Liver (tissue), 9 donors: ENCODE measurements around the gene ARID5A. TPM values are rescaled to one million over a fixed set of nuclear protein-coding genes. Genes with fewer than 3 reads are reported as not detected.

ENCODE experiments used
- DNase-seq: peaks from one replicate; pipeline ENCODE4 v3.0.0-alpha.2; 2017; ENCODE audit warnings: low spot score
- H3K27ac ChIP-seq, 2 donors: one replicate each; pipeline ENCODE4 v1.7.0; 2013; ENCODE audit warnings: inconsistent platforms in 2 of 2, low read length in 2 of 2, control low read depth in 1 of 2, low read depth in 1 of 2, mild to moderate bottlenecking in 1 of 2
- H3K27me3 ChIP-seq, 4 donors: one replicate each; pipeline versions ENCODE4 v1.6.1 to v1.7.0; 2013; ENCODE audit warnings: low read length in 3 of 4, inconsistent platforms in 1 of 4, mild to moderate bottlenecking in 1 of 4, moderate library complexity in 1 of 4; ENCODE audit not compliant: control insufficient read depth in 4 of 4, insufficient read depth in 4 of 4
- H3K36me3 ChIP-seq, 4 donors: one replicate each; pipeline versions ENCODE4 v1.6.1 to v1.7.0; 2013; ENCODE audit warnings: low read length in 3 of 4, mild to moderate bottlenecking in 3 of 4, low read depth in 1 of 4, moderate library complexity in 1 of 4; ENCODE audit not compliant: control insufficient read depth in 4 of 4, insufficient read depth in 3 of 4
- H3K4me1 ChIP-seq, 4 donors: one replicate each; pipeline versions ENCODE4 v1.6.1 to v1.7.0; 2013; ENCODE audit warnings: low read length in 3 of 4, mild to moderate bottlenecking in 3 of 4, moderate library complexity in 1 of 4; ENCODE audit not compliant: control insufficient read depth in 4 of 4, insufficient read depth in 4 of 4
- H3K4me3 ChIP-seq, 3 donors: one replicate each; pipeline versions ENCODE4 v1.6.1 to v1.7.0; 2013; ENCODE audit warnings: low read length in 3 of 3, control low read depth in 1 of 3, low read depth in 1 of 3, mild to moderate bottlenecking in 1 of 3
- H3K9ac ChIP-seq, 2 donors: one replicate each; pipeline ENCODE4 v1.7.0; 2013; ENCODE audit warnings: low read length in 2 of 2, mild to moderate bottlenecking in 2 of 2, moderate library complexity in 2 of 2, control low read depth in 1 of 2, low read depth in 1 of 2
- H3K9me3 ChIP-seq, 4 donors: one replicate each; pipeline versions ENCODE4 v1.6.1 to v1.7.0; 2013; ENCODE audit warnings: low read length in 3 of 4; ENCODE audit not compliant: control insufficient read depth in 4 of 4
- EGR1 ChIP-seq, 2 donors: IDR thresholded peaks; 2 replicates each; pipeline ENCODE4 v1.6.1; 2016 to 2018; ENCODE audit warnings: antibody characterized with exemption in 2 of 2, low read depth in 2 of 2
- FOXA1 ChIP-seq: IDR thresholded peaks from 2 replicates; pipeline ENCODE4 v1.6.1; 2016; ENCODE audit warnings: antibody characterized with exemption
- FOXA2 ChIP-seq: IDR thresholded peaks from 2 replicates; pipeline ENCODE4 v1.6.1; 2016; ENCODE audit warnings: antibody characterized with exemption
- GABPA ChIP-seq, 2 donors: IDR thresholded peaks in 1 of 2; conservative IDR thresholded peaks in 1 of 2; 2 replicates each; pipeline ENCODE4 v1.6.1; 2016; ENCODE audit warnings: antibody characterized with exemption in 2 of 2, mild to moderate bottlenecking in 1 of 2, moderate library complexity in 1 of 2
- HNF4A ChIP-seq, 2 donors: conservative IDR thresholded peaks; 2 replicates each; pipeline ENCODE4 v1.6.1; 2016; ENCODE audit warnings: antibody characterized with exemption in 2 of 2, mild to moderate bottlenecking in 2 of 2
- HNF4G ChIP-seq: IDR thresholded peaks from 2 replicates; pipeline ENCODE4 v1.6.1; 2016; ENCODE audit warnings: antibody characterized with exemption
- JUND ChIP-seq, 2 donors: IDR thresholded peaks; 2 replicates each; pipeline ENCODE4 v1.6.1; 2016; ENCODE audit warnings: antibody characterized with exemption in 2 of 2
- NR2F2 ChIP-seq: IDR thresholded peaks from 2 replicates; pipeline ENCODE4 v1.6.1; 2016; ENCODE audit warnings: antibody characterized with exemption
- RAD21 ChIP-seq, 2 donors: IDR thresholded peaks; 2 replicates each; pipeline ENCODE4 v1.6.1; 2016; ENCODE audit warnings: antibody characterized with exemption in 2 of 2, mild to moderate bottlenecking in 2 of 2
- RXRA ChIP-seq, 2 donors: IDR thresholded peaks; 2 replicates each; pipeline ENCODE4 v1.6.1; 2017 to 2018; ENCODE audit warnings: antibody characterized with exemption in 2 of 2, mild to moderate bottlenecking in 1 of 2
- SP1 ChIP-seq: IDR thresholded peaks from 2 replicates; pipeline ENCODE4 v1.6.1; 2018; ENCODE audit warnings: antibody characterized with exemption, mild to moderate bottlenecking
- TAF1 ChIP-seq: conservative IDR thresholded peaks from 2 replicates; pipeline ENCODE4 v1.6.1; 2016; ENCODE audit warnings: antibody characterized with exemption, mild to moderate bottlenecking
- YY1 ChIP-seq: IDR thresholded peaks from 2 replicates; pipeline ENCODE4 v1.6.1; 2016; ENCODE audit warnings: antibody characterized with exemption, mild to moderate bottlenecking
- WGBS: extraction: QIAGEN DNeasy Blood & Tissue Kit; methylation state at CpG from one replicate; pipeline ENCODE4 v1.1.7; 2013; 5-methylcytosine and 5-hydroxymethylcytosine counted together
- polyA plus RNA-seq, 2 donors: library from polyadenylated mRNA; stranded (reverse) in 1 of 2; unstranded in 1 of 2; fragments of 200-250 nt in 1 of 2; fragments of >200 nt in 1 of 2; fragmentation: Nextera tagmentation in 1 of 2; extraction: Ambion mirVana in 1 of 2; gene quantifications; one replicate each; pipeline versions ENCODE4 v1.2.1 to v1.2.3, GENCODE V29; 2013 to 2015
- total RNA-seq, 2 donors: library from RNA; depleted of rRNA; stranded (reverse); fragments of >200 nt; gene quantifications; one replicate each; pipeline ENCODE4 v1.2.3, GENCODE V29; 2014
- TF ChIP-seq, protein P1 (sequence below): IDR thresholded peaks from 2 replicates; pipeline ENCODE4 v1.6.1; 2016; ENCODE audit warnings: antibody characterized with exemption
- TF ChIP-seq, protein P2 (sequence below): fragments of 150-350 bp; IDR thresholded peaks from 2 replicates; pipeline ENCODE4 v1.5.1; 2017; ENCODE audit warnings: improper control_type of control experiment, low read depth, low read length; ENCODE audit not compliant: missing input control
- TF ChIP-seq, protein P3 (sequence below): IDR thresholded peaks from 2 replicates; pipeline ENCODE4 v1.6.1; 2016; ENCODE audit warnings: antibody characterized with exemption, mild to moderate bottlenecking
- TF ChIP-seq, protein P4 (sequence below): IDR thresholded peaks from 2 replicates; pipeline ENCODE4 v1.6.1; 2016; ENCODE audit warnings: antibody characterized with exemption
- TF ChIP-seq, protein P5 (sequence below): IDR thresholded peaks from 2 replicates; pipeline ENCODE4 v1.6.1; 2016; ENCODE audit warnings: antibody characterized with exemption
- donor health status: healthy.
- donor health status: healthy.
- donor health status: healthy.
- donor health status: healthy.
- donor health status: healthy.

The ARID5A gene
- total and polyA plus RNA-seq, 4 donors: 7.4 to 17.8 (median 11.0) TPM

DNA sequence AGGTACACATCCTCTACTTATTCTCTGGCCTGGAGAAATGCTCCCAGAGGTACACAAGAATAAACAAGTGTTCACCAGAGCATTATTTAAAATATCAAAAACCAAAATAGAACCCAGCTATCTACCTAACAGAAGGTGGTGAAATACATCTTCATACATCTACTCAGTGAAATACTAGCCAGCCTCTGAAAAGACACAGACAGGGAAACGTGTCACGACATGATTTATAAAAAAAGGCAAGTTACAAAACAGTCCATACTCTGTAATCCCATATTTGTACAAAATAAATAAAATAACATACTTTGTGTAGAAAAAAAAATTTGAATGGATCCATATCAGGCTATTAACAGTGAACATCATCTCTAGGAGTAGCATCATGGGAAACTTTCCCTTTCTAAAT is 63.4 kb downstream of the ARID5A start:
- 90% methylated on average over 2 of the region's 2 CpGs for WGBS
- Histone ChIP-seq H3K27me3 (no peaks in the 10 kb centered on the region), H3K36me3 (peaks cover 16 to 64% (median 46%) of the 10 kb centered on the region in 4 donors), H3K9me3 (no peaks in the 10 kb centered on the region), H3K4me1 (peaks cover 6 to 17% (median 14%) of the 10 kb centered on the region in 4 donors), H3K4me3 (no peak overlapping the region), H3K27ac (no peak overlapping the region), H3K9ac (no peak overlapping the region)
- DNase-seq: no peak
- TF ChIP-seq, protein P1, sequence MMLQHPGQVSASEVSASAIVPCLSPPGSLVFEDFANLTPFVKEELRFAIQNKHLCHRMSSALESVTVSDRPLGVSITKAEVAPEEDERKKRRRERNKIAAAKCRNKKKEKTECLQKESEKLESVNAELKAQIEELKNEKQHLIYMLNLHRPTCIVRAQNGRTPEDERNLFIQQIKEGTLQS: no peak
- TF ChIP-seq, protein P2, sequence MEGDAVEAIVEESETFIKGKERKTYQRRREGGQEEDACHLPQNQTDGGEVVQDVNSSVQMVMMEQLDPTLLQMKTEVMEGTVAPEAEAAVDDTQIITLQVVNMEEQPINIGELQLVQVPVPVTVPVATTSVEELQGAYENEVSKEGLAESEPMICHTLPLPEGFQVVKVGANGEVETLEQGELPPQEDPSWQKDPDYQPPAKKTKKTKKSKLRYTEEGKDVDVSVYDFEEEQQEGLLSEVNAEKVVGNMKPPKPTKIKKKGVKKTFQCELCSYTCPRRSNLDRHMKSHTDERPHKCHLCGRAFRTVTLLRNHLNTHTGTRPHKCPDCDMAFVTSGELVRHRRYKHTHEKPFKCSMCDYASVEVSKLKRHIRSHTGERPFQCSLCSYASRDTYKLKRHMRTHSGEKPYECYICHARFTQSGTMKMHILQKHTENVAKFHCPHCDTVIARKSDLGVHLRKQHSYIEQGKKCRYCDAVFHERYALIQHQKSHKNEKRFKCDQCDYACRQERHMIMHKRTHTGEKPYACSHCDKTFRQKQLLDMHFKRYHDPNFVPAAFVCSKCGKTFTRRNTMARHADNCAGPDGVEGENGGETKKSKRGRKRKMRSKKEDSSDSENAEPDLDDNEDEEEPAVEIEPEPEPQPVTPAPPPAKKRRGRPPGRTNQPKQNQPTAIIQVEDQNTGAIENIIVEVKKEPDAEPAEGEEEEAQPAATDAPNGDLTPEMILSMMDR: no peak
- TF ChIP-seq RXRA (IDR thresholded peaks at IDR 0.05): no peak

DNA sequence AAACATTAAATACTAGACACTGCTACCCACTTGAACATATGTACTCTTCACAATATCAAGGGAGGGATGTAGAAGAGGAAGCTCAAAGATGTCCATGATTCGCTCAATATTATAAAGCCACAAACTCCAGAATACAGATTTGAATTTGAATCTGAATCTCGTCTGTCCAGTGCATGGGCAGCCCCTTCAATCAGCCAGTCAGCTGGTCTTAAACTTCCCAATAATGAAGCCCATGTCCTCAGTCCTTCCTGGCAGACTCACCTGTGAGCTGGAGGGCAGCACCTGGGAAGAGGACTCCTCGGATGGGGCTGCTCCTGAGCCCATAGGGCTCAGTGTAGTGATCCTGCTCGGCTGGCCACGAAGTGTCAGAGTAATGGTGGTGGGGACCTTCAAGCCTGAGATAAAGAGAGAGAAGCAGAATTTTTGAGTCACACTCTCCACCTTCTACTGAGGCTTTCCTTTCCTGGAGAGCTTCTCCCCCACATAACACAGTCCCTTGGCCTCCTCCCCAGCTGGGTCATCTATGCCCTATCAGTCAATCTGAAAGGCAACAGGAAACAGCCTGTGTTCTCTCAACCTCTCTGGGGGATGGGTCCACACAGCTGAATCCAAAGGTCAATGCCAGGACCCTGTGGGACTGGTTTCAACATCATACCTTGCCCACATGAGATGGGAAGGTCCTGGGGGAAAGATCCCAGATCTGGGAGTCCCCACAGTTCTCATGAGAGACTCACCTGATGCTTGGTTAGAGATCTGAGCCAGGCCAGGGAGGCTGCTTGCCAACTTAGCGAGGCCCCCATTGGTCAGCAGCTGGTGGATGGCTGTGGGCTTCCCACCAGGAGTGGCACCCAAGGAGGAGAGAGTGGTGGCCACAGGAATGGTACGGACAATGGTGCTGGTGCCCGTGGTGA is 65.1 kb downstream of the ARID5A start:
- no peak overlapping the region for H3K4me3 ChIP-seq
- H3K27ac ChIP-seq: peak overlapping the region; percentile 84 to 86
- peak; percentile 62 for DNase-seq
- H3K9me3 ChIP-seq: no peaks in the 10 kb centered on the region
- H3K27me3 ChIP-seq: no peaks in the 10 kb centered on the region
- H3K9ac ChIP-seq: peak overlapping the region in 1 of 2 donors; percentile 33
- WGBS: 86% methylated on average over 8 of the region's 8 CpGs
- TF ChIP-seq SP1: peak; percentile 92
- TF ChIP-seq, protein P3, sequence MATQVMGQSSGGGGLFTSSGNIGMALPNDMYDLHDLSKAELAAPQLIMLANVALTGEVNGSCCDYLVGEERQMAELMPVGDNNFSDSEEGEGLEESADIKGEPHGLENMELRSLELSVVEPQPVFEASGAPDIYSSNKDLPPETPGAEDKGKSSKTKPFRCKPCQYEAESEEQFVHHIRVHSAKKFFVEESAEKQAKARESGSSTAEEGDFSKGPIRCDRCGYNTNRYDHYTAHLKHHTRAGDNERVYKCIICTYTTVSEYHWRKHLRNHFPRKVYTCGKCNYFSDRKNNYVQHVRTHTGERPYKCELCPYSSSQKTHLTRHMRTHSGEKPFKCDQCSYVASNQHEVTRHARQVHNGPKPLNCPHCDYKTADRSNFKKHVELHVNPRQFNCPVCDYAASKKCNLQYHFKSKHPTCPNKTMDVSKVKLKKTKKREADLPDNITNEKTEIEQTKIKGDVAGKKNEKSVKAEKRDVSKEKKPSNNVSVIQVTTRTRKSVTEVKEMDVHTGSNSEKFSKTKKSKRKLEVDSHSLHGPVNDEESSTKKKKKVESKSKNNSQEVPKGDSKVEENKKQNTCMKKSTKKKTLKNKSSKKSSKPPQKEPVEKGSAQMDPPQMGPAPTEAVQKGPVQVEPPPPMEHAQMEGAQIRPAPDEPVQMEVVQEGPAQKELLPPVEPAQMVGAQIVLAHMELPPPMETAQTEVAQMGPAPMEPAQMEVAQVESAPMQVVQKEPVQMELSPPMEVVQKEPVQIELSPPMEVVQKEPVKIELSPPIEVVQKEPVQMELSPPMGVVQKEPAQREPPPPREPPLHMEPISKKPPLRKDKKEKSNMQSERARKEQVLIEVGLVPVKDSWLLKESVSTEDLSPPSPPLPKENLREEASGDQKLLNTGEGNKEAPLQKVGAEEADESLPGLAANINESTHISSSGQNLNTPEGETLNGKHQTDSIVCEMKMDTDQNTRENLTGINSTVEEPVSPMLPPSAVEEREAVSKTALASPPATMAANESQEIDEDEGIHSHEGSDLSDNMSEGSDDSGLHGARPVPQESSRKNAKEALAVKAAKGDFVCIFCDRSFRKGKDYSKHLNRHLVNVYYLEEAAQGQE: peak; percentile 68
- peak; percentile 73 for TF ChIP-seq YY1
- peak in 1 of 2 donors; percentile 78 for TF ChIP-seq GABPA (IDR thresholded peaks at IDR 0.05 in 1 of 2, conservative IDR thresholded peaks at IDR 0.05 in 1 of 2)
- peak; percentile 73 for TF ChIP-seq FOXA1
- TF ChIP-seq, protein P4, sequence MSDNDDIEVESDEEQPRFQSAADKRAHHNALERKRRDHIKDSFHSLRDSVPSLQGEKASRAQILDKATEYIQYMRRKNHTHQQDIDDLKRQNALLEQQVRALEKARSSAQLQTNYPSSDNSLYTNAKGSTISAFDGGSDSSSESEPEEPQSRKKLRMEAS: peak; percentile 74
- peak; percentile 96 for TF ChIP-seq HNF4G
- TF ChIP-seq, protein P5, sequence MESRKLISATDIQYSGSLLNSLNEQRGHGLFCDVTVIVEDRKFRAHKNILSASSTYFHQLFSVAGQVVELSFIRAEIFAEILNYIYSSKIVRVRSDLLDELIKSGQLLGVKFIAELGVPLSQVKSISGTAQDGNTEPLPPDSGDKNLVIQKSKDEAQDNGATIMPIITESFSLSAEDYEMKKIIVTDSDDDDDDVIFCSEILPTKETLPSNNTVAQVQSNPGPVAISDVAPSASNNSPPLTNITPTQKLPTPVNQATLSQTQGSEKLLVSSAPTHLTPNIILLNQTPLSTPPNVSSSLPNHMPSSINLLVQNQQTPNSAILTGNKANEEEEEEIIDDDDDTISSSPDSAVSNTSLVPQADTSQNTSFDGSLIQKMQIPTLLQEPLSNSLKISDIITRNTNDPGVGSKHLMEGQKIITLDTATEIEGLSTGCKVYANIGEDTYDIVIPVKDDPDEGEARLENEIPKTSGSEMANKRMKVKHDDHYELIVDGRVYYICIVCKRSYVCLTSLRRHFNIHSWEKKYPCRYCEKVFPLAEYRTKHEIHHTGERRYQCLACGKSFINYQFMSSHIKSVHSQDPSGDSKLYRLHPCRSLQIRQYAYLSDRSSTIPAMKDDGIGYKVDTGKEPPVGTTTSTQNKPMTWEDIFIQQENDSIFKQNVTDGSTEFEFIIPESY: peak; percentile 78
- peak; percentile 73 for TF ChIP-seq FOXA2
- peak; percentile 64 for TF ChIP-seq NR2F2
- peak in 1 of 2 donors; percentile 62 for TF ChIP-seq EGR1 (IDR thresholded peaks at IDR 0.05; ENCODE audit: low read depth in 2 of 2)
- TF ChIP-seq, protein P1: no peak
- TF ChIP-seq RAD21 (IDR thresholded peaks at IDR 0.05): peak; percentile 56 to 63
- TF ChIP-seq, protein P2: no peak
- TF ChIP-seq HNF4A (conservative IDR thresholded peaks at IDR 0.05): peak; percentile 97
- TF ChIP-seq JUND (IDR thresholded peaks at IDR 0.05): peak in 1 of 2 donors; percentile 79
- TF ChIP-seq TAF1: no peak
- TF ChIP-seq RXRA (IDR thresholded peaks at IDR 0.05): peak; percentile 89 to 94
- H3K36me3 ChIP-seq: peaks cover 16 to 65% (median 52%) of the 10 kb centered on the region in 4 donors
- peaks cover 6 to 17% (median 14%) of the 10 kb centered on the region in 4 donors for H3K4me1 ChIP-seq
